ENCODE results near the gene CKB.

Gene CKB

DNA sequence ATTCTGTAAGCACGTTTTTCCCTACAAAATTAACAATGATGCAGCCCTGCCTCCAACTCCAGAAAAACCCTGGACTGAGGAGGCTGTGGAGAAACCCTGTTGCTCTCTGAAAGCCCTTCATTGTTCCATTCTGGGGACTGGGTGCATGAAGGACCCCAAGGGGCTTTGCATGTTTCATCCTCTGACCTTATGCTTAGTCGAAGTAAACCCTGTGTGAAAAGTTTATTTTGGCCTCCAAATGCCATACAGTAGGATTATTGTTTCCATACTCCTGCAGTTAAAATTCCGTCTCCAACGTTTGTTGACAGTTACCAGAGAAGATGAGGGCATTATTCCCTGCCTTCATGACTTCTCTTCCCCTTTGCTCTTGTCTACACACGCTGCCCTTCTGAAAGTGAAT lies 46.0 kb downstream of the CKB start:
- Histone ChIP-seq H3K36me3 (ENCODE audit: control insufficient read depth in 4 of 4, insufficient read depth in 4 of 4, low read length in 3 of 4) (peaks cover 2 to 61% (median 30%) of the 10 kb centered on the region in 4 experiments), H3K4me1 (ENCODE audit: control extremely low read depth in 1 of 4, control insufficient read depth in 4 of 4, insufficient read depth in 4 of 4, low read length in 3 of 4) (peaks cover 4 to 13% (median 12%) of the 10 kb centered on the region in 4 experiments), H3K27me3 (replicated peaks in 2 of 5; ENCODE audit: control insufficient read depth in 4 of 5, insufficient read depth in 5 of 5, low read length in 4 of 5) (no peaks in the 10 kb centered on the region), H3K9me3 (ENCODE audit: control extremely low read depth in 1 of 5, control insufficient read depth in 4 of 5, insufficient read depth in 2 of 5, low read depth in 1 of 5, low read length in 4 of 5) (no peaks in the 10 kb centered on the region), H3K4me3 (ENCODE audit: control insufficient read depth in 1 of 7, extremely low read depth in 1 of 7, insufficient read depth in 4 of 7, low read depth in 2 of 7, low read length in 6 of 7) (no peak overlapping the region), H3K27ac (ENCODE audit: insufficient read depth in 1 of 2, low read depth in 1 of 2, low read length in 2 of 2, poor library complexity in 1 of 2, severe bottlenecking in 2 of 2) (no peak overlapping the region)
- POLR2A ChIA-PET, result no interaction called here
- 98% methylated on average over 4 of the region's 5 CpGs for WGBS (ENCODE audit: insufficient coverage)
- CTCF ChIA-PET, result interaction anchor here (1.4 kb wide), 2 partner anchors 13 to 16 kb away, joined by 3 read pairs; no protein-coding TSS in a partner anchor
- no peak for DNase-seq

- H3K9me3 ChIP-seq (ENCODE audit: control extremely low read depth in 1 of 5, control insufficient read depth in 4 of 5, insufficient read depth in 2 of 5, low read depth in 1 of 5, low read length in 4 of 5), result no peaks in the 10 kb centered on the region
- H3K27ac ChIP-seq (ENCODE audit: insufficient read depth in 1 of 2, low read depth in 1 of 2, low read length in 2 of 2, poor library complexity in 1 of 2, severe bottlenecking in 2 of 2), result no peak overlapping the region
- CTCF ChIA-PET, result interaction anchor here (1.4 kb wide), 2 partner anchors 13 to 16 kb away, joined by 3 read pairs; no protein-coding TSS in a partner anchor
- no peak for DNase-seq
- H3K4me3 ChIP-seq (ENCODE audit: control insufficient read depth in 1 of 7, extremely low read depth in 1 of 7, insufficient read depth in 4 of 7, low read depth in 2 of 7, low read length in 6 of 7), result no peak overlapping the region
- POLR2A ChIA-PET, result no interaction called here
- no peaks in the 10 kb centered on the region for H3K27me3 ChIP-seq (replicated peaks in 2 of 5; ENCODE audit: control insufficient read depth in 4 of 5, insufficient read depth in 5 of 5, low read length in 4 of 5)
- peaks cover 4 to 12% (median 11%) of the 10 kb centered on the region in 4 experiments for H3K4me1 ChIP-seq (ENCODE audit: control extremely low read depth in 1 of 4, control insufficient read depth in 4 of 4, insufficient read depth in 4 of 4, low read length in 3 of 4)
- 95% methylated on average over 2 of the region's 3 CpGs for WGBS (ENCODE audit: insufficient coverage)
- H3K36me3 ChIP-seq (ENCODE audit: control insufficient read depth in 4 of 4, insufficient read depth in 4 of 4, low read length in 3 of 4), result peaks cover 3 to 62% (median 31%) of the 10 kb centered on the region in 4 experiments
Measured at GRCh38 chr14:103476065-103476464, 46.6 kb downstream of the CKB start.

DNA sequence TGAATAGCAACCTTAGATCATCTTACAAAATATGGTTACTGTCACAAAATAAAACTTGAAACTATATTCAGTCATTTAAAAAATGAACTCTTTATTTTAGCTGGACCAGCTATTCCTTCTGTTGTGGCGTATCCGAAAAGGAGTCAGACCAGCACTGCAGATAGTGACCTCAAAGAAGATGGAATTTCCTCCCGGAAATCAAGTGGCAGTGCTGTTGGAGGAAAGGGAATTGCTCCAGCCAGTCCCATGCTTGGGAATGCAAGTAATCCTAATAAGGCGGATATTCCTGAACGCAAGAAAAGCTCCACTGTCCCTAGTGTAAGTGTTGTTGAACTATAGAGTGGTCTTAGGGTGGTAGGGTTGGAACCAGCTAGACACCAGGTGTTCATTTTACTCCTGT lies 47.7 kb downstream of the CKB start:
- H3K9me3 ChIP-seq (ENCODE audit: control extremely low read depth in 1 of 5, control insufficient read depth in 4 of 5, insufficient read depth in 2 of 5, low read depth in 1 of 5, low read length in 4 of 5), result no peaks in the 10 kb centered on the region
- H3K4me1 ChIP-seq (ENCODE audit: control extremely low read depth in 1 of 4, control insufficient read depth in 4 of 4, insufficient read depth in 4 of 4, low read length in 3 of 4), result peaks cover 0 to 1% (median under 1%) of the 10 kb centered on the region in 4 experiments
- WGBS (ENCODE audit: insufficient coverage), result 100% methylated on average over 3 of the region's 5 CpGs
- no peak for DNase-seq
- peaks cover 5 to 68% (median 36%) of the 10 kb centered on the region in 4 experiments for H3K36me3 ChIP-seq (ENCODE audit: control insufficient read depth in 4 of 4, insufficient read depth in 4 of 4, low read length in 3 of 4)
- ChIA-PET CTCF (interaction anchor here (0.8 kb wide), 1 partner anchor 28 kb away, joined by 4 read pairs; no protein-coding TSS in a partner anchor), POLR2A (no interaction called here)
- H3K4me3 ChIP-seq (ENCODE audit: control insufficient read depth in 1 of 7, extremely low read depth in 1 of 7, insufficient read depth in 4 of 7, low read depth in 2 of 7, low read length in 6 of 7), result no peak overlapping the region
- no peaks in the 10 kb centered on the region for H3K27me3 ChIP-seq (replicated peaks in 2 of 5; ENCODE audit: control insufficient read depth in 4 of 5, insufficient read depth in 5 of 5, low read length in 4 of 5)
- no peak overlapping the region for H3K27ac ChIP-seq (ENCODE audit: insufficient read depth in 1 of 2, low read depth in 1 of 2, low read length in 2 of 2, poor library complexity in 1 of 2, severe bottlenecking in 2 of 2)

DNA sequence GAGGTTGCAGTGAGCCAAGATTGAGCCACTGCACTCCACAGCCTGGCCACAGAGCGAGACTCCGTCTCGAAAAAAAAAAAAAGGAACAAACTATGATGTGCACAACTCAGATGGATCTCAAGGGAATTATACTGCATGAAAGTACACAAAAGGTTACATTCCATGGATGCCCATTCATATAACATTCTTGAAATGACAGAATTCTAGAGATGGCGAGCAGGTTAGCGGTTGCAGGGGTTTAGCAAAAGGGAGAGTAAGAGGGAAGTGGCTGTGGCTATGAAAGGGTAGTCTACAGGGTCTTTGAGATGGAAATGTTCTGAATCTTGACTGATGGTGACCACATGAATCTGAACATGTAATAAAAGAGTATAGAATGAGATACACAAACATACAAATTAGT lies 49.7 kb downstream of the CKB start:
- Histone ChIP-seq H3K9me3 (ENCODE audit: control extremely low read depth in 1 of 5, control insufficient read depth in 4 of 5, insufficient read depth in 2 of 5, low read depth in 1 of 5, low read length in 4 of 5) (no peaks in the 10 kb centered on the region), H3K4me1 (ENCODE audit: control extremely low read depth in 1 of 4, control insufficient read depth in 4 of 4, insufficient read depth in 4 of 4, low read length in 3 of 4) (no peaks in the 10 kb centered on the region), H3K4me3 (ENCODE audit: control insufficient read depth in 1 of 7, extremely low read depth in 1 of 7, insufficient read depth in 4 of 7, low read depth in 2 of 7, low read length in 6 of 7) (no peak overlapping the region), H3K27ac (ENCODE audit: insufficient read depth in 1 of 2, low read depth in 1 of 2, low read length in 2 of 2, poor library complexity in 1 of 2, severe bottlenecking in 2 of 2) (no peak overlapping the region), H3K36me3 (ENCODE audit: control insufficient read depth in 4 of 4, insufficient read depth in 4 of 4, low read length in 3 of 4) (peaks cover 7 to 74% (median 40%) of the 10 kb centered on the region in 4 experiments), H3K27me3 (replicated peaks in 2 of 5; ENCODE audit: control insufficient read depth in 4 of 5, insufficient read depth in 5 of 5, low read length in 4 of 5) (no peaks in the 10 kb centered on the region)
- no CpG with 5 or more reads among the region's 5 CpGs for WGBS (ENCODE audit: insufficient coverage)
- DNase-seq, result no peak
- ChIA-PET POLR2A (no interaction called here), CTCF (interaction anchor here (1.0 kb wide), 1 partner anchor 80 kb away, joined by 3 read pairs; no protein-coding TSS in a partner anchor)
